HG03280 (cell line): Measurements from ENCODE around the gene GRID2.

ENCODE experiments used
- ATAC-seq: cut with Tn5 transposase; IDR thresholded peaks from one replicate; pipeline ENCODE4 v1.9.1; 2021; ENCODE audit warnings: mild to moderate bottlenecking, moderate library complexity; ENCODE audit not compliant: unreplicated experiment

Gene GRID2

DNA sequence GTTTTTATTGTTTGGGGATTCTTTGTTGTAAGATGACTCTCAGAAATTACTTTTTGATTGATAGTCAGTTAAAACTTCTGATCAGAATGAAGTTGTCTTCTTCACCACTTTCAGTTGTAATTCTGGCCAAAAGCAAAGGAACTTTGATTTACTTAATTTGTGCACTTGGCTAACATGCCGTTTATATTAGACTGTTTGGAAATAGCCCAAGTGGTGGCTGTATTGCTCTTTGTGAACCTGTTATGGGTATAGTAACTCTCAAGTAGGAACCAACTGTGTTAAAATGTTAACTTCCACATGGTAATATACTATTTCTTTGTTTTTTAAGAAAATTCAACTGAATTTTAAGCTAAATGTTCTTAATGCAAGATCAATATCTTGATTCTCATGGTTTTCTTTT, 581.9 kb downstream of the GRID2 start:
- ATAC-seq = no peak

DNA sequence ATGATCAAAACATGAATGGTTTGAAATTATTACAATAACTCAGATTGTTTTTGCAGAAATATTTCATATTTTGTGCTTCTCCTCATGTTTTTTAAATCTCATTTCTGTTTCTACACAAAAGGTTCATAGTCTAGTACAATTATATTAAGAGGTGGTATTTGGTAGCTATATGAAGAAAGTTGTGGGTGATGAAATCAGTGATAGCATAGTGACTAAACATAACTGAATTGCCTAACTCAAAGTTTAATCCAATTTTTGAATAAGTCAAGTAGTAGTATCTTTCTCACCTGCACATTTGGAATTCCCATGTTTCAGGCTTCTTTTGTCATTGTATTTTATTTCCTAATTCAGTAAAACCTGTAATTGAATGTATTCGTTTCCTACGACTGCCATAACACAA, 648.7 kb downstream of the GRID2 start:
- no peak for ATAC-seq

DNA sequence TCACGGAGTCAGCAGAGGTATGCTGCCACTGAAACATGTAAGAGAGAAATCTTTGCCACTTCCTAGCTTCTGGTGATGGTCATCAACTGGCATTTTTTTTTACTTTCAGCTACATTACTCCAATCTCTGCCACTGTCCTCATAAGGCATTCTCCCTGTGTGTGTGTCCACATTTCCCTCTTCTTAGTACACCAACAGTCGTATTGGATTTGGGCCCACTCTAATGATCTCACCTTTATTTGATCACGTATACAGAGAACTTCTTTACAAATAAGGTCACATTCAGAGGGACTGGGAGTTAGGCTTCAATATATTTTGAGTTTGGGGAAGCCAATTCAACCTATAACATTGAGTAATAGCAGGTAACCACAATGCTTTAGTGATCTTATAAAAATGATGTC, 649.1 kb downstream of the GRID2 start:
- no peak for ATAC-seq

DNA sequence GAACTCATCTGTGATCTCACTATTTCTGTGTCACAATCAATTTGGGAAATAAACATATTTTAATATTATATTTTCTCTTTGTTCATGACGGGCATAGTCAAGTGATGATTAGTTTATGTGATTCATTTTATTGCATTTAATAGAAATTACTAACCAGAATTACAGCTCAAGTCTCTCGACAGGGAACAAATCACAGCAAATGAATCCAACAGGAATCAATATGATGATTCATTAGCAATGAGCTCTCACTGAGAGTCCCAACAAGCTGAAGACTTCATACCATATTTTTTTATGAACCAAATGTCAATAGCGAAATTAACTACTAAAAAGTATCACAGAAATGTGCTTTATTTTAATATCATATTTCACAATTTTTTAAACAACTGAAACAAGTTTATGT, 649.7 kb downstream of the GRID2 start:
- no peak for ATAC-seq

DNA sequence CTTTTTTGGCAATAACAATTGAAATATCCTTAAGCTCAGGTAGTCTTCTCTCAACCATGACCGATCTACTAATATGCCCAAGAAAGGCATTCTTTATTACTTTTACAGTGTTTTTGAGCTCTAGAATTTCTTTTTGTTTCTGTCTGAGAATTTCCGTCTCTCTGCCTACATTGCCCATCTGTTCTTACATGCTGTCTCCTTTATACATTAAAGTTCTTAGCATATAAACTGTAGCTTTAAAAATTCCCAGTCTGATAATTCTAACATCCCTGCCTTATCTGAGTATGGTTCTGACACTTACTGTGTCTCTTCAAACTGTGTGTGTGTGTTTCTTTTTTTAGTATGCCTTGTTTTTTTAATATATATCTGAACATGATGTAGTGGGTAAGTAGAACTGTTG, 658.1 kb downstream of the GRID2 start:
- ATAC-seq = no peak

DNA sequence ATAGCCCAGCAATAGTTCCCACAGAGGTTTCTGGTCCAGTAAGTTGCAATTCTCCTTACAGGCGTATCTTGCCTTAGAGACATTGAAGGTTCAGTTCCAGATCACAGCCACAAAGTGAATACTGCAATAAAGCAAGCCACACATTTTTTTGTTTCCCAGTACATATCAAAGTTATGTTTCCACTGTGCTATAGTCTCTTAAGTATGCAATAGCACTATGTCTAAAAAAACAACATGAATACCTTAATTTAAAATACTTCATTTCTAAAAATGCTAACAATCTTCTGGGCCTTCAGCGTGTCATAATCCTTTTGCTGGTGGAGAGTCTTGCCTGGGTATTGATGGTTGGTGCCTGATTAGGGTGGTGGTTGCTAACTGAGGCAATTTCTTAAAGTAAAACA, 659.1 kb downstream of the GRID2 start:
- no peak for ATAC-seq

DNA sequence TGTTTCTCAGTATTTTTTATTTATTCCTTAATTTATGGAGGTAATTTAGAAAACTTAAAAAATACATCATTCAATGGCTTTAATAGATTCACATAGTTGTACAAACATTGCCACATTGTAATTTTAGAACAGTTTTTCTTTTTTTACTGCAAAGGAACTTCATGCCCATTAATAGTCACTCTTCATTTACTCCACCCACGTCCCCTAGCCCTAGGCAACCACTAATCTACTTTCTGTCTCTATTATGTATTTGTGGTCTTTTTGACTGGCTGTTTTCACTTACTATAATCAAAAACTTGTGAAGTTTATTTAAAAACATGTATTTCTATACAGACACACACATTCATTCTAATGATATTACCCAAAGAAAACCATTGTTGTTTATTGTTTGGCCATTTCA, 664.8 kb downstream of the GRID2 start:
- ATAC-seq = no peak

DNA sequence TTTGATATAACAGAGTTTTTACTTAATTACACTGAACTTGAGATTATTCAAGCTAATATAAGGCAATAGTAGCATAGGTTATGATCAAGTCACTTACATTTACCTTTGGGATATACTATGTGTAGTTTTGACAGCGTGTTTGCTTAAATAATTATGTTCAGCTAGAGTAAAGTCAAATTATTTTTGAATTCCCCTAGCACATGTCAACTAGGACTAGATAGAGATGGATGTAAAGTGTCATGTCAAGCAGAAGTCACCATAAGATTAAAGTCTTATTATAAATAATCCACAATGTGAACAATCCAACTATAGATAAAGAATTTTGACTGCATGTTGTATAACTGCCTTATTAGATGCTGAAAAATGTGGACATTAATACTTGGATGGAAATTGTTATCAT, 665.2 kb downstream of the GRID2 start:
- no peak for ATAC-seq

DNA sequence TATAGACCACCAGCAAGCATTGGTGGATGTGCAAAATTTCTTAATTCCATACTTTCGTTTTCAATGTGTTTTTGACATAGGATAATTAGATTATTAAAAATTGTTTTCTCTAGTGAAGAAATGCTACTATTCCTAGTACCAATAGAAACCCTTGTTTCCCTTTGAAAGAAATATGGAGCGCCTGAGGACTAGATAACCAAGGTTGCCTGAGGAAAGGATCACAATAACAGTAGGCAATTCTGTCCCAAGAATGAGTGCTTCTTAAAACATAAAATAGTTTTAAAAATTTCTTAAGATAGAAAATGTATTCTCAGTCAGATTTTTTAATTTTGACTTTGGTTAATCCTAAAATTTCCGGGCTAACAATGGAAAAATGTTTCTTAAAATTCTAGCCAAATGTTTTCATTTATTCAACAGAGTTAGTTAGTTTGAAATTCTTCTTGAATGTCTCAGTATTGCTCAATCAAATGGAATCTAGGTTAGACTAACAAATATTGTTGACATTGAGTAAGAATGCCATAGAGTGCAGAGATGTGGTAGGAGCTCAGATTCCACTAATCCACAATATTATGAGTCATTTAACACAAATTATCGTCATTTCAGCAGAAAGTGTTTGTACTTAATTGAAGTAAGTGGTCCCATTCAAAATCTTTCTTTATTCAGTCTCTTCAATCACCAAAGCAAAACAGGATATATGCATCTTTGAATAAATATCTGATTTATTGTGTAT, 666.0 kb downstream of the GRID2 start:
- ATAC-seq = no peak

DNA sequence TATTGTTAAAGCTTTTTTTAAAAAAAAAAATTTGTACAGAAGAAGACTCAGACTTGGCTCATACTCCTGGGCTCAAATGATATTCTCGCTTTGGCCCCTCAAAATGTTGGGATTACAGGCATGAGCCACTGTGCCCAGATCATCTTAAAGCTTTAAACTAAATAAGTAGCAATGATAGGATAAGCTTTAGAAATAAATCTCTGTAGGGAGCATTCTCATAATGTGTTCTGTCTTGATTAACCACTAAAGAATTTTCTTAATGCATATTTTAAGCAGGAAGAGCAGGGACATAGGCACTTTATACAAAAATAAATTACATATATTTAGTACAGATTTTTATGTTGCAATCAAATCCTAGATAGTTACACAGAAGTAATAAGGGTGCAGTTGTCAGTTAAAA, 667.2 kb downstream of the GRID2 start:
- no peak for ATAC-seq

DNA sequence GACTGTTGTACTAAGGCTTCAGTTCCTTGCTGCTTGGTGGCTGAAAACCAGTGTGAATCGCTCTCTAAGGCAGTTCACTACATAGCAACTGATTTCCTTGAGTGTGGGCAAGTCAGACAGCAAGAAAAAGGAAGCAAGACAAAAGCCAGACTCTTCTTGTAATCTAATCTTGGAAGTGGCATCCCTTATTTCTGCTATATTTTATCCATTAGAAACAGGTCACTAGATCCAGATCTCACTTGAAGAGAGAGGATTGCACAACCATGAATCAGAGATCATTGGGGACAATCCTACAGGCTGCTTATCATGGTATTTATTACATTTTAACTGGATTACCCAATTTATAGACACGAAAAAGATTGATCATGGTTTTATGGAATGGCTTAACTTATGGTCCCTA, 684.5 kb downstream of the GRID2 start:
- no peak for ATAC-seq

DNA sequence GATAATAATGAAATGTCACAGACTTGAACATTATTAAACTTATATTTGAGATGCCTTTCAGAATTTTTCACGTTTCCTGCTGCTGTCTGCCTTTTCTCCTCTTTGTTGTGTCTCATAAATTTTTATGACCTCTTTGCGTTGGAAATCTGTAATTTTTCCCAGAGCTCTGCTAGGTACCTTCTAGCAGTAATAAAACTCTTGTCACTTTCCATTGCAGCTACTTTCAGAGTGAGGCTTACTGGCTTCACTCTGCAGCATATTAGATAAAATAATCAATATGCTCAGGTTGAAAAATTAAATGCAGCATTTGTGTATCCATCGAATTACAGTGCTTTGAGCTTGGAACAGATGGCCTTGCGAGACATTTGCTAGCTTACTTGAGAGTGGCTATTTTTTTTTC, 689.0 kb downstream of the GRID2 start:
- ATAC-seq = no peak

DNA sequence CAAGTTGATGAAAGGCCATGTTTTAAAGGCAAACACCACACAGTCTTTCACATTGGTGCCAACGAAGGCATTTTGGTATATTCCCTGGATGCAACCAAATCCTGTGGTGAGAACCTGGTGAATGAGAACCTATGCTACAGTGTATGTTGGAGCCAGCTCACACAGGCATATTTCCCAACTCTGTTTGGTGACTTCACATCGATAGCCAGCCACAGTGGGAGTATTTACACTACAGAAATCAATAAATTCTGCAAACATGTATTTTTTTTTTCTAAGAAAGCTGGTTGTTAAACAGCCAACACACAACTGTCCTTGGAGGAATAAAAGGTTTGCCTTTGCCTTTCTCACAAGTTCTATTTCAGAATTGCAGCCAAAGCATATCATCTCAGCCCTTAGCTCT, 691.0 kb downstream of the GRID2 start:
- ATAC-seq = no peak

DNA sequence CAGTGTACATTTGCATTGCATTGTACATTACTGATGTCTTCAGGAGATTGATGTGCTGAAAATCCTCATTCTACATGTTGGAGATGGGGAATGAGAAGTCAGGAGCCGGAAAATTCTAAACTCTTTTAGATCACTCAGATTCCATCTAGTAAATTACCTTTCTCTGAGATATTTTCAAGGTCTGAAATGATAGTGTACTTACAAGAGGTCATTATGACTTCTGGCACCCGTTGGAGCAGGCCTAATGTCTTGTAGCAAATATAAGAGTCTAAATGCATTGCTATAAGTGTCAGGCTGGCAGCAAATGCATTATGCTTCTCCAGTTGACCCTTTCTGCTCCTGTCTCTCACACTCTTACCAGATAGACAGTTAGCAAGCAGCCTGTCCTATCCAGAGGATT, 692.8 kb downstream of the GRID2 start:
- no peak for ATAC-seq

DNA sequence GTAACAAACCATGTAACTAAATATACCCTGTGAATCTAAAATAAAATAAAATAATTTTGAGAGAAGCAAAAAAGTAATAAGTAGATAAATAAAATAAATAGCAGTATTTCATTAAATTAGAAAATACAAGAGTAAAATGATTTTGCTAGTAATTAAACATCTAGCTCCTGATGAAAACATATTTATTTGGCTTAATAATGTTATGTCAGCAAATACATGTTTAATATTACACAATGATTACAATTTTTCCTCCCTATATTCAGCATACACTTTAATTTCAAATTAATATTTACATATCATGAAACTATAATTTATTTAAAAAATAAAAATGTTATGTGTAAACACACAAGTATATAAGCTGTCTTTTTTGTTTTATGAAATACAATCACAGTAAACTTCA, 697.1 kb downstream of the GRID2 start:
- ATAC-seq = no peak

DNA sequence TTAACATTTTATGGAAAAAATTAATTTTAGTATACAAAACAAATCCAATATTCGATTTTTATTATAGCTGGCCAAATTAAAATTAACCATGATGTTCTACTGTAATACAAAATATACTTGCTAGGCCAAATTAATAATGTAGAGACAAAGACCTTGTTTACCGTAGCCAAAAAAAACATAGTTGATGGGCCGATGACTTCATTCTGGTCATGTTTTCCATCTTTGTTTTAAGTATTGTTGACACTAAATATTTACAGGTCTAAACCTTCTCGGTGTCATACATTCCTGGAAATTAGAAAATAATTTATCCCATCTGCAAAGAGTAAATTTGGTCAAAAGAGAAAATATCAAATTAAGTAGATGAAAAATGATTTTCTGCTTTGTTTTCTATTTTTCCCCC, 698.5 kb downstream of the GRID2 start:
- no peak for ATAC-seq

DNA sequence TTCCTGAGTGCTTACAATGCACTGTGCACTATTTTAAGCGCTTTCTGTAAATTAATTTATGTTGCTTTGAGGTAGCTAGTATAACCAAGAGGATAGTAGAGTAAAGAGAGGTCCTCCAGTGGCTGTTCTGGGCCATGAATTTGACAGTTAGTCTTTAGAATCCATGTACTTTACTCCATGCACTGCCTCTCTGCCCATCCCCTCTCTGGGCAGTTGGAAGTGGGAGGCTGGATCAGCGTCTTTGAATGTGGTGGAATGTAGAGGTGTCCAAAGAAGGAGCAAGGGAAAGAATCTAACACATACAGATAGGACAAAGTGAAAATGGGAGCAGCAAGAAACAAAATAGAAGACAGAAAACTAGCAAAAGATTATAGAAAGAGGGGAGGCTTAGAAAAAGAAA, 712.6 kb downstream of the GRID2 start:
- no peak for ATAC-seq

DNA sequence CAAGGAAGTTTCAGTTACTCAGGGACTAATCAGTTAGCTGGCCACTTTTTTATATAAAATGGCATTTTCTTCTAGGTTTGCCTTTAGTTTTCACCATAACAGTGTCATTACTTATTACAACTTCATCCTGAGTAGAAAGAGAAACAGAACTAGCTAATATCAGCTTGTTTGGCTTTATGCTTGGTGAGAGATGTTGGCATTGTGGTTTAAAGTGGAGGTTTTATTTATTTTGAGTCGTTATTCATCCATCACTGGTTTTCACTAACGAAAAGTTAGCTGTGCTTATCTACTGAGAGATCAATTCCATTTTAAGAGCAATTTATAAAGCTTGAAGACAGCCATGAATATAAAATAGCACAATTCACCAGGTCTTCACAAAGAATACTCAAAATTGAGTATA, 714.5 kb downstream of the GRID2 start:
- no peak for ATAC-seq

DNA sequence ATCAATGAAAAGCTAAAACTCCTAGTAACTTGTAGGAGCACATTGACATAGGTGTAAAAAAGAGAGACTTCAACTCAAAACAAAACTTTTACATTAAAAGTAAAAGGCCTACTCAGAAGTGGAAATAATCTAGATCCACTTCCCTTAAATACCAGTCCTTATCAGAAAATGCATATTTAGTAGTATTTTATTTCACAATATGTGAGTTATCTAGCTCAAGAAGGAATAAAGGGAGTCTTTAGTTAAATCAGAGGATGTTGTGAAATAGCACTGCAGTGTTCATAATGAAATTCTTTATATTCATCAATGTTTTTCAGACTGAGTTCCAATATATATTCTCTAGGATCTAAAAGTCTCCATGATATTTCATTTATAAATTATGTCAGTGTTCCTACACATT, 715.0 kb downstream of the GRID2 start:
- ATAC-seq = no peak

DNA sequence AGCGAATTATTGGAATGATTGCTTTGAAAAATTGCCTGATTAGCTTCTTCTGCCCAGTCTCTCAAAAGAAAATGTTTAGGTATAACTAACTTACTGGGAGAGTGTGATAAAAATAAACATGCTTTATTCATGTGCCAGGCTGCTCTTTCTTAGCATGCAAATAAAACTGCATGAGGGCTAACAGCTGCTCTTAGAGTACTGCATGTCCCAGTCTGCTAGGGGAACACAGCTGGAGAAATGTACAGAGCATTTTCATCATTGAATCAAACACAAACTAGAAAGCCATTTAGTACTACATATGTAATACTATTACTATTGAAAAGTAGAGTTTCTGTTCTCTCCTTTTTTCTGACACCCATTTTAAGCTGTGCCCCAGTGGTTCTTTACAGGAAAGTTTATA, 726.0 kb downstream of the GRID2 start:
- no peak for ATAC-seq

DNA sequence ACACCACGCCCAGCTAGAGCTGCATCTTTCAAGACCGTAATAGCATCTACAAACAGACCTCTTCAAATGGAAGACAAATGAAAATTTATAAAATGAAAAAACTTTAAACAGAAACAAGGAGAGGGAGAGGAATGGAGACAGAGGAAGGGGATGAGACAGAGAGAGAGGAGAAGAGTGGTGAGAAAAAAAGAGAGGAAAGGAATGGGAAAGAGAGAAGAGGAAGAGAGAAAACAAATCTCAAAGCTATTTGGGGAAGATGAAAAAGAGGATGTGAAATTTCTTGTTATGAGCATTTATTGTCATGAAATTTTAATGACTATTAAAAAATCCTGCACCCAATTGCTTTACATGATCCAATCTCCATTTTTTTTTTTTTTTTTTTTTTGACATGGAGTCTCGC, 726.9 kb downstream of the GRID2 start:
- ATAC-seq = no peak

DNA sequence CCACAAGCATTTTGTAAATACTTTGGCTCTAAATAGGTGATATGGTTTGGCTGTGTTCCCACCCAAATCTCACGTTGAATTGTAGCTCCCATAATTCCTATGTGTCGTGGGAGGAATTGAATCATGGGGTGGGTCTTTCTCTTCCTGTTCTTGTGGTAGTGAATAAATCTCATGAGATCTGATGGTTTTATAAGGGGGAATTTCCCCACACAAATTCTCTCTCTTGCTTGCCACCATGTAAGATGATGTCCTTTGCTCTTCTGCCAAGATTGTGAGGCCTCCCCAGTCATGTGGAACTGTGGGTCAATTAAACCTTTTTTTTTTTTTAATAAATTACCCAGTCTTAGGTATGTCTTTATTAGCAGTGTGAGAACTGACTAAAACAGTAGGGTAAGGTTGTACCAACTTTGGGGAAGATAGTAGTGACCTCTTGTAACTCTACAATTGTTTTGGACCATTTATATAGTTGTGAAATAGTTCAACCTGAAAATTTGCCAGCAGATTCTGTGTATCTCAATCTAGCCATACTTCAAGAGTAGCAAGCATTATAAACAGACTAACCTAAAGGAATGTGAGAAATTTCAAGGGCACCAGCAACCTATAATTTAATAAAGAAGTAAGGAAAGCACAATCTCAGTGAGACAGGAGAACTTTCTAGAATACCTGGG, 727.8 kb downstream of the GRID2 start:
- no peak for ATAC-seq

DNA sequence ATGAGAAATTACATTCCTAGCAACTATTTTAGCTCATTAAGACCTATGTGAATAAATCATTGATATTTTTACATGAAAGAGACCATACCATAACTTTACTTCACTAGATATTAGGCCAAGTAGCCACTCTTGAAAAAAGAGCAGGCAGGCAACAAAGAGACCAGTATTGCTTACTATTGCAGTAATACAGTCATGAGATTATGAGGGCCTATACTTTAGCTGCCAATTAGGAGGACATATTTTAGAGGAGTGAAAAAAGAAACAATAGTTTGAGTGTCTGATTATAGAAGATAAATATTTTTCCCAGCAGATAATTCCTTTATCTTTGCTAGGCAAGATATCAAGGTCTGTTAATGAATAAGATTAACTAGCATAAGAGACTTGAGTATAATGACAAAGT, 739.0 kb downstream of the GRID2 start:
- ATAC-seq = no peak
